GM19035 (cell line): ENCODE measurements around the gene ZNF280A.
"Not testable (repeated sequence)": the region's sequence is repeated elsewhere in the genome, so short reads cannot be mapped to it uniquely, and the experiment has no call there.

ENCODE experiments used
- ATAC-seq: cut with Tn5 transposase; IDR thresholded peaks from one replicate; pipeline ENCODE4 v1.9.1; 2021; ENCODE audit not compliant: unreplicated experiment

ZNF280A gene

DNA sequence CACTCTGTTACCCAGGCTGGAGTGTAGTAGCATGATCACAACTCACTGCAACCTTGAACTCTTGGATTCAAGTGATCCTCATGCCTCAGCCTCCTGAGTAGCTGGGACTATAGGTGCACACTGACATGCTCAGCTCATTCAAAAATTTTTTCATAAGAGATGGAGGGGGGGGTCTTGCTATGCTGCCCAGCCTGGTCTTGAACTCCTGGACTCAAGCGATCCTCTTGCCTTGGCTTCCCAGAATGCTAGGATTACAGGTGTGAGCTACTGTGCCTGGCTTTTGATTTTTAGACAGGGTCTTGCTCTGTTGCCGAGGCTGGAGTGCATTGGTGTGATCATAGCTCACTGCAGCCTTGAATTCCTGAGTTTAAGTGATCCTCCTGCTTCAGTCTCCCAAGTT, 25.0 kb upstream of the ZNF280A start:
- no peak for ATAC-seq

- ATAC-seq: no peak
Observed at GRCh38 chr22:22538226-22538989, 18.3 kb upstream of the ZNF280A start.

GRCh38 chr22:22536916-22537315, 16.8 kb upstream of the ZNF280A start:
- no peak for ATAC-seq

- no peak for ATAC-seq
Observed at GRCh38 chr22:22536515-22536914, 16.4 kb upstream of the ZNF280A start.

GRCh38 chr22:22535662-22536061, 15.6 kb upstream of the ZNF280A start:
- no peak for ATAC-seq

DNA sequence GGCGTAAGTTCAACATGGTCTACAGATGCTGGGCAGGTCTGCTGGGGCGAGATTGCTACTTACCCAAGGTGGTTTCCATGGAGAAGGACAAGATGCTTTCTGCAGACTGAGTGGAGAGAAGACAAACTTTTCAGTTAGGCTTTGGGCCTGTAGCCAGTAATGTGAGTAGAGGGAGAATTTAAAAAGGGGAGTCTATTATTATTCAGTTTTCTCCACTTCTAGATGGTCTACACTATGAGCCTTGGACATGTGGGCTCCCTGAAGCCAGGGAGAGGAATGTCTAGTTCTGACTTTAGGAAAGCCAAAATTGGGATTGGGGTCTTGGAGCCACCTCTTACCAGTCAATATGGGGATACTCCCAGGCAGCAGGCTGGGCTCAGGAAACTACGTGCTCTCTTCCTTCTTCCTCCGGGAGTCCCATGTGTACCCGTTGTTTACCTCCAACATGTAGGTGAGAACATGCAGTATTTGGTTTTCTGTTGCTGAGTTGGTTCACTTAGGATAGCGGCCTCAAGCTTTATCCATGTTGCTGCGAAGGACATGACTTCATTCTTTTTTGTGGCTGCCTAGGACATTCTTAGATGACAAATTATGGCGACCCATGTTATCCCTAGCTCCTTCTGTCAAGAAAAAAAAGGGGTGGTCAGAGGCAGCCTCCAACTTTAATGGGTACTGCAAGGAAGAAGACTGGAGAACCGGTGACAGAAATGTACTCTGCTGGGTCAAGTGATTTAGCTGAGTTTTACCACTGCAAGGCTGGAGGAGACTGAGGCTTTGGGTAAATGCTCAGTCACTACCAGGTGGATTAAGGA, 14.7 kb upstream of the ZNF280A start:
- no peak for ATAC-seq

GRCh38 chr22:22533863-22534262, 13.8 kb upstream of the ZNF280A start:
- no peak for ATAC-seq

DNA sequence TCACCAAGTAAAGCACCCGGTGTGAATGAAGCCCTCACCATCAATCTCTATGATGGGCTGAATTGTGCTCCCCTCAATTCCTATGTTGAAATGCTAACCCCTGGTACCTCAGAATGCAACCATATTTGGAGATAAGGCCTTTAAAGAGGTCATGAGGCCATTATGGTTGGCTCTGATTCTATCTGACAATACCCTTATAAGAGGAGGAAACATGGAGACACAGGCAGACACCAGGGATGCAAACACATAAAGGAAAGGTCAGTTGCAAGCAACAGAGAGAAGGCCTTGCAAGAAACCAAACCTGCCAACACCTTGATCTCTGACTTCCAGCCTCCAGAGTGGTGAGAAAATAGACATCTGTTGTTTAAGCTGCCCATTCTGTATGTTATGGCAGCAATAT, 13.3 kb upstream of the ZNF280A start:
- ATAC-seq: no peak

DNA sequence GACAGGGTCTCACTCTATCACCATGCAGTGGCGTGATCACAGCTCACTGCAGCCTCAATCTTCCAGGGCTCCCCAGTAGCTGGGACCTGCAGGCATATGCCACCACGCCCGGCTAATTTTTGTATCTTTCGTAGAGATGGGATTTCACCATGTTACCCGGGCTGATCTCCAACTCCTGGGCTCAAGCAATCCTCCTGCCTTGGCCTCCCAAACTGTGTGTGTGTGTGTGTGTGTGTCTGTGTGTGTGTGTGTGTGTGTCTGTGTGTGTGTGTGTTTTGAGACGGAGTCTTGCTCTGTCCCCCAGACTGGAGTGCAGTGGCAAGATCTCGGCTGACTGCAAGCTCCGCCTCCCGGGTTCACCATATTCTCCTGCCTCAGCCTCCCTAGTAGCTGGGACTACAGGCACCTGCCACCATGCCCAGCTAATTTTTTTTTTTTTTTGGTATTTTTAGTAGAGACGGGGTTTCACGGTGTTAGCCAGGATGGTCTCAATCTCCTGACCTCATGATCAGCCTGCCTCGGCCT, 12.5 kb upstream of the ZNF280A start:
- not testable (repeated sequence) for ATAC-seq

DNA sequence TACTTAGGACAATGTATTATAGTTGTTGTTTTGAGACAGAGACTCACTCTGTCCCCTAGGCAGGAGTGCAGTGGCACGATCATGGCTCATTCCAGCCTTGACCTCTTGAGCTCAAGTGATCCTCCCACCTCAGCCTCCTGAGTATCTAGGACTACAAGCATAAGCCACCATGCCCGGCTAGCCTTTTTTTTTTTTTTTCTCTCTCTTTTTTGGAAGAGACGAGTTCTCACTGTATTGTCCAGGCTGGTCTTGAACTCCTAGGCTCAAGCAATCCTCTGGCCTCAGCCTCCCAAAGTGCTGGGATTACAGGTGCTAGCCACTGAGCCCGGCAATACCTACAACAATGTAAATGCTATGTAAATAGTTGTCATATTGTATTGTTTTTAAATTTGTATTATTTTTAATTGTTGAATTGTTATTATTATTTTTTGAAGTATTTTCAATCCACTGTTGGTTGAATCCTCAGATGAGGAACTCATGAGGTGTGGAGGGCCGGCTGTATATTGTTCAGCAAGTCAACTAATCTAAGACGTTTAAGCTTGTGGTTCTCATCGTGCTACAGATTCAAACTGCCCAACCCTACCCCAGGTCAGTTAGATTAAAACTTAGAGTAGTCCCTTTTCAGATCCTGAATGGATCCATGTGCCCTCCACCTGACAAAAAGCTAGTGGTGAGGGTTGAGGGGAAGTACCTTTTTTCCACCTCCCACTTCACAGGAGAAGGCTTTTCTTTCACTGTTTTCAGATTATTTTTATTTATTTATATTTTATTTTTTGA, 11.9 kb upstream of the ZNF280A start:
- no peak for ATAC-seq

DNA sequence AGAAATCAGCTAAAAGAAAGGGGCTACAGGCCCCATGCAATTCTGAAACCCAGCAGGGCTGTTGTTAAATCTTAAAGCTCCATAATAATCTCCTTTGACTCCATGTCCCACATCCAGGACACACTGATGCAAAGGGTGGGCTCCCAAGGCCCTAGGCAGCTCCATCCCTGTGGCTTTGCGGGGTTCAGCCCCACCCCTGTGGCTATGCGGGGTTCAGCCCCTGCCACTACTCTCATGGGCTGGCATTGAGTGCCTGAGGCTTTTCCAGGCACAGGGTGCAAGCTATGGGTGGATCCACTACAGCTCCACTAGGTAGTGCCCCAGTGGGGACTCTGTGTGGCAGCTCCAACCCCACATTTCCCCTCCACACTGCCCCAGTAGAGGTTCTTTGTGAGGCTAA, 8.7 kb upstream of the ZNF280A start:
- ATAC-seq: no peak

GRCh38 chr22:22527312-22527711, 7.2 kb upstream of the ZNF280A start:
- no peak for ATAC-seq

DNA sequence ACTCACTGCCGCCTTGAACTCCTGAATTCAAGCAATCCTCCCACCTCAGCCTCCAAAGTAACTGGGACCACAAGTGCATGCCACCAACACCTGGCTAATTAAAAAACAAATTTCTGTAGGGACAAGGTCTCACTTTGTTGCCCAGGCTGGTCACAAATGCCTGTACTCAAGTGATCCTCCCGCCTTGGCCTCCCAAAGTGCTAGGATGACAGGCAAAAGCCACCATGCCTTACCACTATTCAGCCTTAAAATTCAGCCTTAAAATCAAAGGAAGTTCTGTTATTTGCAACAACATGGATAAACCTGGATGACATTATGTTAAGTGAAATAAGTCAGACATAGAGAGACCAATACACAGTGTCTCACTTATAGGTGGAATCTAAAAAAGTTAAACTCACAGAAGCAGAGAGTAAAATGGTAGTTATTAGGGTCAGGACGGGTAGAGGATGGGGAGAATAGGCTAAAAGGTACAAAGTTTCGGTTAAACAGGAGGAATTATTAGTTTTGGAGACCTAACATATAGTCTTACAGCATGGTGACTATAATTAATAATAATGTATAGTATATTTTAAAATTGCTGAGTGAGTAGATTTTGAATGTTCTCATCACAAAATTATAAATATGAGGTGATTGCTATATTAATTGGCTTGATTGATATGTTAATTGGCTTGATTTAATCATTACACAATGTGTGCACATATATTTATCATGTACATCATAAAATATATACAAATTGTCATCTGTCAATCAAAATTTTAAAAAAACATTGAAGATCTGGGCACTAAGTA, 6.2 kb upstream of the ZNF280A start:
- no peak for ATAC-seq

DNA sequence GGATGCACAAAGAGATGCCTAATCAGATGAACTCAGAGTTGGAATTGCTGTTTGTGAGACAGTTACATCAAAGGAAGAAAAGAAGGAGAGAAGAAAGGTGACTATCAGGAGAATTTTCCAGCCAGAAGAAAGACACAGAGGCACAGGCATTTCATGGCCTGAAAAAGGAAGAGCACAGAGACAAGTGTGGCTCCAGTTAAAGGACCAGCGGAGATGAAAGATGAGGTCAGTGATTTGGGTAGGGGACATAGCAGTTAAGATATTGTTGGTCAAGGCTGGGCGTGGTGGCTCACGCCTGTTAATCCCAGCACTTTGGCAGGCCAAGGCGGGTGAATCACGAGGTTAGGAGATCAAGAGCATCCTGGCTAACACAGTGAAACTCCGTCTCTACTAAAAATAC, 3.4 kb upstream of the ZNF280A start:
- ATAC-seq: no peak

DNA sequence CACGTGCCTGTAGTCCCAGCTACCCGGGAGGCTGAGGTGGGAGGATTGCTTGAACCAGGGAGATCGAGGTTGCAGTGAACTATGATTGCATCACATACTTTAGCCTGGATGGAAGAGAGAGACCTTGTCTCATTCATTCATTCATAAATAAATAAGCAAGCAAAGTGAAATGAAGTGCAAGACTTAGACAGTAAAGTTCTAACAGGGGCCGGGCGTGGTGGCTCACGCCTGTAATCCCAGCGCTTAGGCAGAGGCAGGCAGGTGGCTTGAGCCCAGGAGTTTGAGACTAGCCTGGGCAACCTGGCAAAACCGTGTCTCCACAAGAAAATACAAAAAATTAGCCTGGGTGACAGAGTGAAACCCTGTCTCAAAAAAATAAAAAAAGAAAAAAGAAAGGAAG, 1.6 kb upstream of the ZNF280A start:
- ATAC-seq: no peak

GRCh38 chr22:22520667-22521602, 865 bp upstream of the ZNF280A start:
- no peak for ATAC-seq

- no peak for ATAC-seq
Observed at GRCh38 chr22:22519591-22519990, 479 bp downstream of the ZNF280A start.

- ATAC-seq: no peak
Observed at GRCh38 chr22:22516992-22517391, 3.1 kb downstream of the ZNF280A start.

GRCh38 chr22:22515890-22516289, 4.2 kb downstream of the ZNF280A start:
- no peak for ATAC-seq
